G401 (cell line): ENCODE measurements around the gene MAP2K7. TPM values are rescaled to one million over a fixed set of nuclear protein-coding genes. Genes with fewer than 3 reads are reported as not detected.
"Not testable (repeated sequence)": the region's sequence is repeated elsewhere in the genome, so short reads cannot be mapped to it uniquely, and the experiment has no call there.

Source experiments
- DNase-seq: peaks from one replicate; pipeline ENCODE4 v3.0.0-alpha.2; 2015; ENCODE audit warnings: low spot score
- in situ Hi-C: cut with HindIII; loops from 2 replicates; pipeline ENCODE4 v1.10.0; 2016; ENCODE audit warnings: low sequenced_read_pairs, mixed read lengths
- total RNA-seq: library from RNA; depleted of rRNA; stranded (reverse); fragments of >200 nt; shearing (Covaris generic); gene quantifications from 2 replicates; pipeline ENCODE4 v1.2.3, GENCODE V29; 2014

The MAP2K7 gene
- total RNA-seq, 1 experiment from 2014 or later = 16.2 TPM

DNA sequence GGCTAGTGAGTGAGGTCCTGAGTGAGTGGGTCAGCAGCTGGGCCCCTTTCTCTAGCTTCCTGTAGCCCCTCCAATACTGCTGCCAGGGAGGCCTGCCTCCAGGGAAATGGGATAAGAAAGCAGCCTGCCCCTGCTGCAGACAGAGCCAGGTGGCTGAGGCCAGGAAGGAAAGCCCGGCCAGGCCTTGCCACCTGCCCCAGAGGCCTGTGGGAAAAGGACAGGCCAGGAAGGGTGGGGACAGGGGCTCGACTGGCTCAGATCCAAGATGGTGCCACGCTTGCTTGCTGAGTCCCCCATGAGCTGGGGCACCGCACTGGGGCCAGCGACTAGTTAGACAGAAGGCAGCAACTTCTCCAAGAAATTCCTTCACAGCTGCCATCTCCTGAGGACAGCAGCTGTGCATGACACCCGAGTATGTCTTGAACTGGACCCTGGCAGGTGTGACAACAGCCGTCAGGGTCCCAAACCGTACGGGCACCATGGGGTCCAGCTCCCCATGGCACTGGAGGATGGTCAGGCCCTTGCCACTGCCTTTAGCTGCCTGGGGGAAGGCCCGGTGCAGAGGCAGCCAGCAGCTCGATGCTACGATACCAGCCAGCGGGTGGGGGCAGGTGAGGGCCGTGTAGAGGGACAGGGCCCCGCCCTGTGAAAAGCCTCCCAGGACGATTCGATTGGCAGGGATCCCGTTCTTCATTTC, 24.4 kb upstream of the MAP2K7 start:
- DNase-seq = no peak
- in situ Hi-C loops = no loop called here

DNA sequence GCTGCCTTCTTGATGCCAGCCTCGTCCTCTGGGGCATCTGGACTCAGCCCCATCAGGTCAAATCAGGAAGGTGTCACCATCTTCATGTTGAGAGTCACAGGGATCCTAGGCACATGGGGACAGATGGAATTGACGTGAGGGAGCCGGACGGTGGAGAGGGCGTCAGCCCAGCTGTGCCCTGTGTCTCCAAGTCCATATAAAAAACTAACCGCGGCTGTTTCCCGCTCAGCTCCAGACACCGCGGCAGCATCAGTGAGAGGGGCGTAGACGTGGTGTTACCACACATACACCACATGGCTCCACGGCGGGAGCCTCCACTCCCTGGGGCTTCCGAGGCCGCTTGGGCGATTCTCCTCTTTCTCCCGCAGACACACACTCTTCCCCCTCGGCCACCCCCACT, 23.8 kb upstream of the MAP2K7 start:
- in situ Hi-C loops = no loop called here

GRCh38 chr19:7881910-7882309, 21.8 kb upstream of the MAP2K7 start:
- no peak for DNase-seq
- in situ Hi-C loops = no loop called here

More for the DNA sequence above, 23.8 kb upstream of the MAP2K7 start:
- DNase-seq = no peak

- in situ Hi-C loops = no loop called here
- DNase-seq = no peak
Measured at GRCh38 chr19:7883105-7883504, 20.6 kb upstream of the MAP2K7 start.

DNA sequence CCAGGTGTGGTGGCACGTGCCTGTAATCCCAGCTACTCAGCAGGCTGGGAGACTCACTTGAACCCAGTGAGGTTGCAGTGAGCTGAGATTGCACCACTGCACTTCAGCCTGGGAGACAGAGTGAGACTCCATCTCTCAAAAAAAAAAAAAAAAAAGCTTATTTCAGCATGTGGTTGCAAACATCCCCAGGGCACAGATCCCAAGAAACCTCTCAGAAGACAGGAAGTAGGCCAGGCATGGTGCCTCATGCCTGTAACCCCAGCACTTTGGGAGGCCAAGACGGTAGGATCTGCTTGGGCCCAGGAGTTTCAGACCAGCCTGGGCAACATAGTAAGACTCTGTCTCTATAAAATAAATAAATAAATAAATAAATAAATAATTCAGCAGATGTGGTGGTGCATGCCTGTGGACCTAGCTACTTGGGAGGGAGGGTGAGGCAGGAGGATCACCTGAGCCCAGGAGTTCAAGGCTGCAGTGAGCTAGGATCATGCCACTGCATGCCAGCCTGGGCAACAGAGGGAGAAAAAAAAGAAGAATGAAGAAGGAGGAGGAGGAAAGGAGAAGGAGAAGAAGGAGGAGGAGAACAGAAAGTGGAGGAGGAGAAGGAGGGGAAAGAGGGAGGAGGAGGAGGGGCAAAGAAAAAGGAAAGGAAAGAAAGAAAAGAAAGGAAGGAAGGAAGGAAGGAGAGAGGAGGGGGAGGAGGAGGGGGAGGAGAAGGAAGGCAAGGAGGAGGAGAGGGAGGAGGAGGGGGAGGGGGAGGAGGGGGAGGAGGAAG, 19.7 kb upstream of the MAP2K7 start:
- no peak for DNase-seq
- in situ Hi-C loops = no loop called here

DNA sequence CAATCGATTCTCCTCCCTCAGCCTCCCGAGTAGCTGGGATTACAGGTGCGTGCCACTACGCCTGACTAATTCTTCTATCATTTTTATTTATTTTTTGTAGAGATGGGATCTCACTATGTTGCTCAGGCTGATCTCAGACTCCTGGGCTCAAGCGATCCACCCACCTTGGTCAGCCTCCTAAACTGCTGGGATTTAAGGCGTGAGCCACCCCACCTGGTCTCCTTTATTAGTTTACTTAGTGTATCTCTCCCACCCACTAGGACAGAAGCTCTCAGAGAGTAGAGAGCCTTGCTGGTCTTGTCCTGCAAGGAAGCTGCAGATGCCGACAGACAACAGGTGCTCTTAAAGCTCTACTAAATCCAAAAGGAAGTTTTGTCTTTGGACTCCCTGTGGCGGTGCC, 17.9 kb upstream of the MAP2K7 start:
- no peak for DNase-seq

GRCh38 chr19:7887408-7888144, 16.1 kb upstream of the MAP2K7 start:
- in situ Hi-C loops = no loop called here
- no peak for DNase-seq

More for the DNA sequence above, 17.9 kb upstream of the MAP2K7 start:
- in situ Hi-C loops = no loop called here

- in situ Hi-C loops = no loop called here
- DNase-seq = no peak
Measured at GRCh38 chr19:7888145-7888825, 15.4 kb upstream of the MAP2K7 start, which contains the start of gene LRRC8E. TSS of gene LRRC8E (plus strand) at chr19:7888510. CDS start at chr19:7895604, 7,094 bp downstream.

DNA sequence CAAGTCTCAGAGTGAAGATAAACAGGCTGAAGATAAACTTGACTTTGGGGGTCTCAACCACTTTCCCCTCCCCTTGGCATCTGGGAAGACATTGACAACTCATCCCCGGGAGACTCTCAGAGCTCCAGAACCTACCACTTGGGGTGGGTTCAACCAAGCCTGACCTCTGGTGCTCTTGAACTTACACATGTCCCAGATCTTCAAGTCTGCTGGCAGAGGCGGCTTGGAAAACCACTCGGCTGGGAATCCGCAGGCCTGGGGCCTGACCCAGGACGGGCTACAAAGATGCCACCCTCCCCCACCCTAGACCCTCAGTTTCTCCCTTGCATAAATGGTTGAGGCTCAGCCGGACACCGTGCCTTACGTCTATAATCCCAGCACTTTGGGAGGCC, 14.9 kb upstream of the MAP2K7 start:
- no peak for DNase-seq
- in situ Hi-C loops = no loop called here

DNA sequence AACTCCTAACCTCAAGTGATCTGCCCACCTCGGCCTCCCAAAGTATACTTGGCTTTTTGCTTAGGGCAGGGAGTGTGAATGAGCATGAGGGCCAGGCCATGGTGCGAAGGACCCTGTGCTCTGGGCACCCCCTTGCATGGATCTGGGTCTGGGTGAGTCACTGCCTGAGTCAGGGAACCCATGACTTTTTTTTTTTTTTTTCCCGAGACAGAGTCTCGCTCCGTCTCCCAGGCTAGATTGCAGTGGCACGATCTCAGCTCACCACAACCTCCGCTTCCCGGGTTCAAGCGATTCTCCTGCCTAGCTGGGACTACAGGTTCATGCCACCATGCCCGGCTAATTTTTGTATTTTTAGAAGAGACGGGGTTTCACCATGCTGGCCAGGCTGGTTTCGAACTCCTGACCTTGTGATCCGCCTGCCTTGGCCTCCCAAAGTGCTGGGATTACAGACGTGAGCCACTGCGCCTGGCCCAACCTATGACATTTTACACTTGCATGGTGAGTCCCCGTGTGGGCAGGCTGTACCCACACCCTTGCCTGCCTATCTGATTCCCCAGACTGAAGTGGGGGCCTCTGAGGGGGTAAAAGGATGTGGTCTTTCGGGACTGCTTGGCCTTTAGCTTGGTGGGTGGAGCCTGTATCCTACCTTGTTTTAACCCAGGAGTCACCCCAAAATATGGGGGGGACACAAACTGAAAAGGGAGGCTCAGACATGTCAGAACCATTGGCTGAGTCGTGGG, 10.1 kb upstream of the MAP2K7 start:
- in situ Hi-C loops, DNase-seq: not testable (repeated sequence)

DNA sequence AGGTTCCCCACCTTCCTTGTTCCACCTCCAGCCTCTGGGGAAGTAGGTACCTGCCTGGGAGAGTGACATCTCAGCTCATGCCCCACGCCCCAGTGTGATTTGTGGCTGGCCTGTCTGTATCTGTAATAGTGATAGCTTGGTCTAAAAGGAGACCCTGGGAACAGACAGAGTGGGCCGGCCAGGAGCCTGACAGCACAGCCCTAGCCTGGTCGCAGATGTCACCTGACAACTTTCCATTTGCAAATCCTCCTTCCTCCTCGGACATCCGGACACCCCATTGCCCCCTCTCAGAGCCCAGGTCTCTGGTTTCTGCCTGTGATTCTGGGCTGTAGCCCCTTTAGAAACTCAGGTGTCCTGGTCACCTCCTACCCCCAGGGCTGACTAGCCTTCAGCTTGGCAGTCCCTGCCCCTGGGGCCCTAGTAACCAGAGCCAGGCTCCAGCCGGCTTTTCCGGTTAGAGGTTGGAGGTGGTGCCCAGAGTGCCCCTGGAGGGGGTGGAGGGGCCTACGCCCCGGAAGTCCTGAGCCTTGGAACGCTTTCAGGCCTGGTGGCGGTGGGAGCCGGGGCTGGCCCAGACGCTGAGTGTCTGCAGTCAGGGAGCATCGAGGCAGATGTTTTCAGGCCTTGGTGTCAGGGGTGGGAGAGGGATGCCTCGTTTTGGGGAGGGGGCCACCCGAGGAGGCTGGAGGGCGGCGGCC, 8.9 kb upstream of the MAP2K7 start:
- in situ Hi-C loops = no loop called here
- no peak for DNase-seq

- no peak for DNase-seq
Measured at GRCh38 chr19:7895565-7895964, 8.1 kb upstream of the MAP2K7 start.

DNA sequence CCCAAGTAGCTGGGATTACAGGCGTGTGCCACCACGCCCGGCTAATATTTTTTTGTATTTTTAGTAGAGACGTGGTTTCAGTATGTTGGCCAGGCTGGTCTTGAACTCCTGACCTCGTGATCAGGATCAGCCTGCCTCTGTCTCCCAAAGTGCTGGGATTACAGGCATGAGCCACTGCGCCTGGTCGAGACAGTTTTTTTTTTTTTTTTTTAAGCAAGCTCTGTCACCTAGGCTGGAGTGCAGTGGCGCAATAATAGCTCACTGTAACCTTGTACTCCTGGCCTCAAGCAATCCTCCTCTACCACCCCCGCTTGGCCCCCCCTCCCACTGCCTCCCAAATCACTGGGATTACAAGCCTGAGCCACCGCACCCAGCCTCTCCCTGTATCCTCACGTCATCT, 6.4 kb upstream of the MAP2K7 start:
- no peak for DNase-seq
- in situ Hi-C loops = no loop called here

More at GRCh38 chr19:7895565-7895964, 8.1 kb upstream of the MAP2K7 start:
- in situ Hi-C loops = no loop called here

DNA sequence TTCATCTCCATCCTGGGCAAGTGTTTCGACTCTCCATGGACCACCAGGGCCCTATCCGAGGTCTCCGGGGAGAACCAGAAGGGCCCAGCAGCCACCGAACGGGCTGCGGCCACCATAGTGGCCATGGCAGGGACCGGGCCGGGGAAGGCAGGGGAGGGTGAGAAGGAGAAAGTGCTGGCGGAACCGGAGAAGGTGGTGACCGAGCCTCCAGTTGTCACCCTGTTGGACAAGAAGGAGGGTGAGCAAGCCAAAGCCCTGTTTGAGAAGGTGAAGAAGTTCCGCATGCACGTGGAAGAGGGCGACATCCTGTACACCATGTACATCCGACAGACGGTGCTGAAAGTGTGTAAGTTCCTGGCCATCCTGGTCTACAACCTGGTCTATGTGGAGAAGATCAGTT, 4.7 kb upstream of the MAP2K7 start:
- no peak for DNase-seq
- in situ Hi-C loops = no loop called here

DNA sequence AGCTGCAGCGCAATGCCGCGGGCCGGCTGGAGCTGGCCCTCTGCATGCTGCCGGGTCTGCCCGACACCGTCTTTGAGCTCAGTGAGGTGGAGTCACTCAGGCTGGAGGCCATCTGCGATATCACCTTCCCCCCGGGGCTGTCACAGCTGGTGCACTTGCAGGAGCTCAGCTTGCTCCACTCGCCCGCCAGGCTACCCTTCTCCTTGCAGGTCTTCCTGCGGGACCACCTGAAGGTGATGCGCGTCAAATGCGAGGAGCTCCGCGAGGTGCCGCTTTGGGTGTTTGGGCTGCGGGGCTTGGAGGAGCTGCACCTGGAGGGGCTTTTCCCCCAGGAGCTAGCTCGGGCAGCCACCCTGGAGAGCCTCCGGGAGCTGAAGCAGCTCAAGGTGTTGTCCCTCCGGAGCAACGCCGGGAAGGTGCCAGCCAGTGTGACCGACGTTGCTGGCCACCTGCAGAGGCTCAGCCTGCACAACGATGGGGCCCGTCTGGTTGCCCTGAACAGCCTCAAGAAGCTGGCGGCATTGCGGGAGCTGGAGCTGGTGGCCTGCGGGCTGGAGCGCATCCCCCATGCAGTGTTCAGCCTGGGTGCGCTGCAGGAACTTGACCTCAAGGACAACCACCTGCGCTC, 3.8 kb upstream of the MAP2K7 start:
- DNase-seq = no peak

GRCh38 chr19:7900401-7900870, 3.2 kb upstream of the MAP2K7 start:
- no peak for DNase-seq
- in situ Hi-C loops = no loop called here

More for the DNA sequence above, 3.8 kb upstream of the MAP2K7 start:
- in situ Hi-C loops = no loop called here

DNA sequence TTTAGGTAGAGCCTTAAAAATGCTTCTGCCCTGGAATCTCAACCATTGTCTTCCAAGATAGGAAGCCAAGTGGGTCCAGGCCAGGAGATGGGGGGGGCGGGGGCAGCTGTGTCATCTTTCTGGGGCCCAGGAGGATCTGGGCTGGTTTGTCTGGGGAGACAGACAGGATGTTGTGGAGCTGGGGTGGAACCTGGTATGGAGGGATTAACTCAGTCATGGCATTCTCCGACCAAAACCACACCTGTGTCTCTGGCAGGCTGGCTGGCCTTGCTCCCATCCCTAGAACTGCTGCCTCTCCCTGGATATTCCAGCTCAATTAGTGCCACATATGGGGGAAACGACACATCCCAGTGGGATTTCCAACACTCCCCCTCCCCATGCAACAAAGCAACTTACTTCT, 2.7 kb upstream of the MAP2K7 start:
- no peak for DNase-seq

GRCh38 chr19:7901337-7901736, 2.3 kb upstream of the MAP2K7 start:
- in situ Hi-C loops = no loop called here

More for the DNA sequence above, 2.7 kb upstream of the MAP2K7 start:
- in situ Hi-C loops = no loop called here

More at GRCh38 chr19:7901337-7901736, 2.3 kb upstream of the MAP2K7 start:
- DNase-seq = no peak
